Transverse colon (tissue), 4 donors: ENCODE measurements around the gene PTMS. TPM values are rescaled to one million over a fixed set of nuclear protein-coding genes. Genes with fewer than 3 reads are reported as not detected.
A peak's percentile ranks its signal among the peaks of the same experiment; 100 is the strongest.

Experiments
- DNase-seq: peaks from one replicate; pipeline ENCODE4 v3.0.0-alpha.2; 2019
- H3K27ac ChIP-seq, 4 donors: fragments of 200-600 bp; sonication (generic); 2 replicates each; pipeline ENCODE4 v1.5.1; 2016 to 2018; ENCODE audit warnings: inconsistent platforms in 4 of 4
- H3K27me3 ChIP-seq: fragments of 200-600 bp; sonication (generic); 2 replicates; pipeline ENCODE4 v1.5.1; 2017; ENCODE audit warnings: inconsistent platforms
- H3K36me3 ChIP-seq, 4 donors: fragments of 200-600 bp; sonication (generic); 2 replicates each; pipeline ENCODE4 v1.5.1; 2017 to 2019; ENCODE audit warnings: inconsistent platforms in 4 of 4
- H3K4me1 ChIP-seq, 4 donors: fragments of 200-600 bp; sonication (generic); 2 replicates each; pipeline ENCODE4 v1.5.1; 2017 to 2020; ENCODE audit warnings: inconsistent platforms in 4 of 4
- H3K4me3 ChIP-seq, 4 donors: fragments of 200-600 bp; sonication (generic); 1 replicate in 1 of 4; 2 replicates in 3 of 4; pipeline versions ENCODE4 v1.5.1 to v1.6.1; 2017 to 2019; ENCODE audit warnings: inconsistent platforms in 4 of 4
- H3K9me3 ChIP-seq, 2 donors: fragments of 200-600 bp; sonication (generic); 2 replicates each; pipeline ENCODE4 v1.5.1; 2017 to 2019; ENCODE audit warnings: inconsistent platforms in 2 of 2
- CTCF ChIP-seq, 5 experiments: fragments of 200-600 bp in 3 of 5; fragments of 450-650 bp in 2 of 5; sonication (generic) in 3 of 5; IDR thresholded peaks; 1 replicate in 2 of 5; 2 replicates in 3 of 5; pipeline ENCODE4 v1.5.1; 2016 to 2017; ENCODE audit warnings: antibody characterized with exemption in 5 of 5, inconsistent platforms in 3 of 5, mild to moderate bottlenecking in 2 of 5, moderate library complexity in 1 of 5
- EP300 ChIP-seq: sonication (generic); formaldehyde crosslinking; IDR thresholded peaks from one replicate; pipeline ENCODE4 v1.6.1; 2017; ENCODE audit warnings: antibody characterized with exemption, low read depth
- POLR2A ChIP-seq: fragments of 450-650 bp; IDR thresholded peaks from one replicate; pipeline ENCODE4 v1.6.1; 2016; ENCODE audit warnings: antibody characterized with exemption, mild to moderate bottlenecking, moderate library complexity
- POLR2AphosphoS5 ChIP-seq, 3 donors: sonication (generic); formaldehyde crosslinking; IDR thresholded peaks; one replicate each; pipeline ENCODE4 v1.6.1; 2016; ENCODE audit warnings: antibody characterized with exemption in 3 of 3
- WGBS, 2 donors: methylation state at CpG; one replicate each; pipeline ENCODE4 v1.1.5; 2018; ENCODE audit warnings: low coverage in 1 of 2; 5-methylcytosine and 5-hydroxymethylcytosine counted together
- in situ Hi-C, 4 donors: fragments of 200-750 bp; cut with MboI; loops; one replicate each; pipeline versions ENCODE4 v1.15.0 to v1.15.1; 2017; ENCODE audit warnings: low sequenced_read_pairs in 3 of 4, low pct_ligation_motif_present in 1 of 4, low pct_unique_long_range_greater_than_20kb in 1 of 4
- intact Hi-C: fragments of 100-400 bp; cut with DNase I; formaldehyde crosslinking; loops from one replicate; pipeline ENCODE4 v1.15.1; 2023; ENCODE audit warnings: low total_unique reads
- total RNA-seq, 4 donors: library from RNA; depleted of rRNA; stranded (reverse); fragments of >200 nt; gene quantifications; one replicate each; pipeline ENCODE4 v1.1.0, GENCODE V29; 2016

The PTMS gene
- total RNA-seq, 4 donors from 2014 or later: 64.0 to 124 (median 83.9) TPM

DNA sequence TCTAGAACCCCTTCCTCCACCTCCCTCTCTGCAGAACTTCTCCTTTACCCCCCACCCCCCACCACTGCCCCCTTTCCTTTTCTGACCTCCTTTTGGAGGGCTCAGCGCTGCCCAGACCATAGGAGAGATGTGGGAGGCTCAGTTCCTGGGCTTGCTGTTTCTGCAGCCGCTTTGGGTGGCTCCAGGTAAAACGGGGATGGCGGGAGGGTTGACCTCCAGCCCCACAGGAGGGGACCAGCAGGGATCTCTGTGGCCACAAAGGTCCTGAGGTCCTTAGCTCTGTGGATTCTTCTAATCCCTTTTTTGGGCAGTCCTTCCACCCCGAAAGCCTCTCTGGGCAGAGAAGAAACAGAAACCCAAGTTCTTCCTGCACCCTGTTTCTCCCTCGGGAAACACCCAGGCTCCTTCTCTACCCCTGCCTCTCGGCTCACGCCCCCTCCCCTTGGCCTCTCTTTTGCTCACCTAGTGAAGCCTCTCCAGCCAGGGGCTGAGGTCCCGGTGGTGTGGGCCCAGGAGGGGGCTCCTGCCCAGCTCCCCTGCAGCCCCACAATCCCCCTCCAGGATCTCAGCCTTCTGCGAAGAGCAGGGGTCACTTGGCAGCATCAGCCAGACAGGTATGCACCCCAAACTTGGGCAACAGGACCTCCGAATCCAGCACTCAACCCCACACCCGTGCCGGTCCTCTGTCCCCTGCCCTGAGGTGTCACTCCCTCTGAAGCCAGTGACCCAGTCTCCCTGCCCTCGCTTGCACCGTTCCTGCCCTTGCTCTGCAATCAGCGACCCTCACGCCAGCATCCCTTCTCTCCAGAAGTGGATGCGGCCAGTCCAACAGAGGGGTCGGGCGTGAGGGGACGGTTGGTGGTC lies 6.8 kb downstream of the PTMS start:
- Histone ChIP-seq H3K4me3 (peak overlapping the region in 3 of 4 donors; percentile 18 to 35 (median 26)), H3K4me1 (peaks cover 5 to 79% (median 47%) of the 10 kb centered on the region in 4 donors), H3K9me3 (no peaks in the 10 kb centered on the region), H3K27me3 (no peaks in the 10 kb centered on the region), H3K27ac (peak overlapping the region; percentile 32 to 93 (median 58)), H3K36me3 (no peaks in the 10 kb centered on the region)
- no peak for TF ChIP-seq POLR2AphosphoS5 (IDR thresholded peaks at IDR 0.05)
- TF ChIP-seq EP300: no peak
- no peak for TF ChIP-seq CTCF (IDR thresholded peaks at IDR 0.05)
- no peak for TF ChIP-seq POLR2A
- in situ Hi-C loops: no loop called here
- no peak for DNase-seq
- 72% methylated on average over 21 of the region's 21 CpGs; no CpG with 5 or more reads in 1 of the 2 donors for WGBS, 2 donors
- intact Hi-C loops: loop anchor here (10.0 kb wide), 1 partner anchor 158 kb away; no protein-coding TSS in a partner anchor

GRCh38 chr12:6773590-6774351 lies 7.6 kb downstream of the PTMS start:
- no peaks in the 10 kb centered on the region for H3K36me3 ChIP-seq
- H3K4me3 ChIP-seq: peak overlapping the region in 3 of 4 donors; percentile 18 to 35 (median 26)
- DNase-seq: no peak
- in situ Hi-C loops: no loop called here
- H3K27me3 ChIP-seq: no peaks in the 10 kb centered on the region
- H3K9me3 ChIP-seq: no peaks in the 10 kb centered on the region
- TF ChIP-seq POLR2A (no peak), POLR2AphosphoS5 (IDR thresholded peaks at IDR 0.05) (no peak), EP300 (no peak), CTCF (IDR thresholded peaks at IDR 0.05) (no peak)
- WGBS, 2 donors: 22 to 33% methylated on average over 9 to 46 of the region's 60 CpGs
- H3K4me1 ChIP-seq: peaks cover 2 to 79% (median 46%) of the 10 kb centered on the region in 4 donors
- intact Hi-C loops: loop anchor here (10.0 kb wide), 1 partner anchor 159 kb away; no protein-coding TSS in a partner anchor
- peak overlapping the region; percentile 32 to 64 (median 38) for H3K27ac ChIP-seq

GRCh38 chr12:6774499-6775062 lies 8.4 kb downstream of the PTMS start:
- Histone ChIP-seq H3K9me3 (no peaks in the 10 kb centered on the region), H3K4me1 (peaks cover 6 to 77% (median 38%) of the 10 kb centered on the region in 4 donors), H3K27ac (peak overlapping the region in 3 of 4 donors; percentile 35 to 64 (median 41)), H3K27me3 (no peaks in the 10 kb centered on the region), H3K36me3 (no peaks in the 10 kb centered on the region), H3K4me3 (peak overlapping the region in 1 of 4 donors; percentile 35)
- WGBS, 2 donors: 70 to 84% methylated on average over 5 to 15 of the region's 15 CpGs
- TF ChIP-seq EP300 (no peak), POLR2A (peak; percentile 21), CTCF (IDR thresholded peaks at IDR 0.05) (no peak)
- DNase-seq: no peak
- intact Hi-C loops: loop anchor here (10.0 kb wide), 1 partner anchor 160 kb away; no protein-coding TSS in a partner anchor
- in situ Hi-C loops: no loop called here
